Breast epithelium (tissue), 3 donors: Measurements from ENCODE around the gene ACAA1.

Source experiments
- CTCF ChIP-seq, 3 donors: fragments of 450-650 bp; IDR thresholded peaks; one replicate each; pipeline ENCODE4 v1.5.1; 2016 to 2017; ENCODE audit warnings: antibody characterized with exemption in 3 of 3, mild to moderate bottlenecking in 3 of 3, moderate library complexity in 3 of 3
- POLR2AphosphoS5 ChIP-seq, 3 donors: sonication (generic); formaldehyde crosslinking; IDR thresholded peaks; one replicate each; pipeline ENCODE4 v1.6.1; 2017; ENCODE audit warnings: antibody characterized with exemption in 3 of 3

- no peak for TF ChIP-seq POLR2AphosphoS5 (IDR thresholded peaks at IDR 0.05)
- no peak for TF ChIP-seq CTCF (IDR thresholded peaks at IDR 0.05)
Observed at GRCh38 chr3:38164643-38164951, 27.7 kb upstream of the ACAA1 start.
